Stomach (tissue), 4 donors: ENCODE measurements around the gene TXNDC11.

Source experiments
- CTCF ChIP-seq, 7 experiments: fragments of 450-650 bp in 4 of 7; fragments of 200-600 bp in 3 of 7; sonication (generic) in 3 of 7; IDR thresholded peaks; one replicate each; pipeline ENCODE4 v1.5.1; 2016 to 2019; ENCODE audit warnings: antibody characterized with exemption in 7 of 7, control low read depth in 2 of 7, mild to moderate bottlenecking in 1 of 7
- POLR2AphosphoS5 ChIP-seq, 3 donors: sonication (generic); formaldehyde crosslinking; IDR thresholded peaks; one replicate each; pipeline ENCODE4 v1.6.1; 2016; ENCODE audit warnings: antibody characterized with exemption in 3 of 3

- TF ChIP-seq POLR2AphosphoS5 (IDR thresholded peaks at IDR 0.05) (no peak), CTCF (IDR thresholded peaks at IDR 0.05) (no peak)
Measured at GRCh38 chr16:11677451-11677951, 65.2 kb downstream of the TXNDC11 start.
